Lower leg skin (tissue), 3 donors: Measurements from ENCODE around the gene GALNT18.

Source experiments
- CTCF ChIP-seq, 3 donors: fragments of 450-650 bp; IDR thresholded peaks; one replicate each; pipeline ENCODE4 v1.5.1; 2016; ENCODE audit warnings: antibody characterized with exemption in 3 of 3, mild to moderate bottlenecking in 3 of 3, moderate library complexity in 2 of 3
- POLR2A ChIP-seq, 2 donors: fragments of 450-650 bp; IDR thresholded peaks; one replicate each; pipeline ENCODE4 v1.6.1; 2016 to 2017; ENCODE audit warnings: antibody characterized with exemption in 2 of 2, mild to moderate bottlenecking in 1 of 2, moderate library complexity in 1 of 2

- TF ChIP-seq CTCF (IDR thresholded peaks at IDR 0.05) (no peak), POLR2A (IDR thresholded peaks at IDR 0.05) (no peak)
Measured at GRCh38 chr11:11661326-11662040, 39.7 kb upstream of the GALNT18 start.
